NOMO-1 (cell line): ENCODE data around the gene NLRP9.

Experiments
- DNase-seq, 2 experiments: peaks; one replicate each; lab custom pipeline; 2025; ENCODE audit not compliant: unreplicated experiment in 2 of 2; lab: John Stamatoyannopoulos, UW

NLRP9 gene

GRCh38 chr19:55674841-55675660, 63.2 kb downstream of the NLRP9 start, which contains the start of gene EPN1:
Gene EPN1 (plus strand): TSS chr19:55675226. CDS start chr19:55678628, 3,402 bp downstream.
- DNase-seq: peak; percentile 95 to 96

DNA sequence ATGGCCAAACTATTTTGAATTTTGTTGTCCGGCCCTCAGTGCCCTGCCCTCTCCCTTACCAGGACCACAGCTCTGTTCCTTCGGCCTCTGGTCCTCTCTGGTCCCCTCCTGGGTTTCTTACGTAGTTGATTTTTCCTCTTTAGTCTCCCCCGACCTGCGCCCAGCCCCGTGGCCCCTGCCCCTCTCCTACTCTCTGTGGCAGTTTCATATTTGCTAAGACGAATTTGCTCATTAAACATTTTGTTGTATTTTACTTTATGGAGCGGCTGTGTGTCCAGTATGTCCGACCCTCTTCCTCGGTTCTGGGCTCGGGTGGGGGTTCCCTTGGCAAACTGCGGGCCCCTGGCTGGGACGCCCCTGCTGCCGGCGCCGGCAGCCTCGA, 63.8 kb downstream of the NLRP9 start:
- no peak for DNase-seq

DNA sequence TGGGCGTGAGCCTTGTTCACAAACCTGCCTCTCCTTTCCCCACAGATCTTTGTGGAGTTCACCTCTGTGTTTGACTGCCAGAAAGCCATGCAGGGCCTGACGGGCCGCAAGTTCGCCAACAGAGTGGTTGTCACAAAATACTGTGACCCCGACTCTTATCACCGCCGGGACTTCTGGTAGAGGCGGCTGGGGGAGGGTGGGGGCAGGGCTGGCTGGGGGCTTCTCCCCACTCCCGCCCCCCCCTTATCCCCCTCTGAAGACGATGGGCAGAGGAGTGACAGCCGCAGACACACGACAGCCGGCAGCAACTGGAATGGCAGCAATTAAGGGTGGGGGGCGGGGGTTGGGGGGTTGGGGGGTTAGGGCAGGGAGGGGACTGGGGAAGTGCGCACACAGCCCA, 64.3 kb downstream of the NLRP9 start:
- DNase-seq: no peak

GRCh38 chr19:55673465-55673864, 64.7 kb downstream of the NLRP9 start:
- DNase-seq: no peak

- DNase-seq: no peak
These were observed 65.8 kb downstream of the NLRP9 start for GRCh38 chr19:55672418-55672817.

GRCh38 chr19:55671054-55671378, 67.2 kb downstream of the NLRP9 start:
- DNase-seq: no peak

DNA sequence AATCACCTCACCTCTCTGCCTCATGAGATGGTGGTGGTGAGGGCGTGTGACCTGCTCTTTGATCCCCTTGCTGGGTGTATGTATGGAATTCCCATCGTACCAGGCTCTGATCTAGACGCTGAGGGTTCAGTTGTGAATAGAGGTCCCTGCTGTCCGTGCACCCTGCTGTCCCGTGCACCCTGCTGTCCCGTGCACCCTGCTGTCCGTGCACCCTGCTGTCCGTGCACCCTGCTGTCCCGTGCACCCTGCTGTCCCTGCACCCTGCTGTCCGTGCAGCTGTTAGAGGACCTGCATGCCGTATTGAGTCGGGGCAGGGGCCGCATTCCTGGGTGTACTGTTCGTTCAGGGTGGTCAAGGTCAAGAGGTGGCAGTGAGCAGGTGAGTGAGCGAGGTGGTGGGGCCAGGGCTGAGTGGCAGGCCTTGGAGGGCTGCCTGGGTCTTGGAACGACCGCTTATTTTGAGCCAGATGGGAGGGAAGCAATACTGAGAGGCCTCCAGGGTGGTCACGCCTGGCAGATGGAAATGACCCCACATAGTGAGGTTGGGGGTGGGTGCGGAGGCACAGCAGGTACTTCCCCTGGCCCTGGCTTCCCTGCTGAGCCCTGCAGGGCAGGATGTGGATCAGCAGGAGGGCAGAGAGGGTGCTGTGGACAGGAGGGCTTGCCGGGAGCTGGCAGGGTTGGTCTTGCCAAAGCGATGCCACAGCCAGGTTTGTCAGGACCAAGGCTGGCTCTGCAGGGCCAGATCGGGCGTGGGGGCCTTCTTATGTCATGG, 67.7 kb downstream of the NLRP9 start:
- DNase-seq: no peak

DNA sequence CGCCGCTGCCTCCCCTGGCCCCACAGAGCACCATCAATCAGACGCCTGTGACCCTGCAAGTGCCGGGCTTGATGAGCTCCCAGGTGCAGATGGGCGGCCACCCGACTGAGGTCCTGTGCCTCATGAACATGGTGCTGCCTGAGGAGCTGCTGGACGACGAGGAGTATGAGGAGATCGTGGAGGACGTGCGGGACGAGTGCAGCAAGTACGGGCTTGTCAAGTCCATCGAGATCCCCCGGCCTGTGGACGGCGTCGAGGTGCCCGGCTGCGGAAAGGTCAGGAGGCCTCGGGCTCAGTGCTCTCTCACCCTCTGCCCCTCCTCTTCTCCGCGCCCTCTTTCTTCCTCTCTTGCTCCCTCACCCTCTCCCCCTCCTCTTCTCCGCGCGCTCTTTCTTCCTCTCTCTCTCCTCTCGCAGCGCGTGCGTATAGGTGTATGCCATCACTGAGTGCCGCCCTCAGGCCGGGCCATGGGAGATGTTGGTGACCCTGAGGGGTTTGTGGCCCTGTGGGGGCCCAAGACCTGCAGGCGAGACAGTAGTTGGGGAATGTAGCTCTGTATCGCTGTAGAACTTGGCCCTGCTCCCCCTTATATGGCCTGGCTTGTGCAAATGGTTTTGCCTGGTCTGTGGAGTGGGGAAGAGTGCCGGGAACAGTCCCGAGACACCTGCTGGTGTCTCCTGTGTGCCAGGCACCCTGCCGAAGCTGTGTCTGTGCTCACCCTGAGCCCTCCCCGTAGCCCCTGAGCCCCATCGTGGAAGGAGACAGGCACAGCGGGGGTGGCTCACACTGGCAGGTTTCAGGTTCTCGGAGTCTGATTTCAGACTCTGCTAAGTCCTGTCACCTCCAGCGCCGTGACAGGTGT, 68.6 kb downstream of the NLRP9 start:
- DNase-seq: no peak

- no peak for DNase-seq
These were observed 69.4 kb downstream of the NLRP9 start for GRCh38 chr19:55668603-55669348.

DNA sequence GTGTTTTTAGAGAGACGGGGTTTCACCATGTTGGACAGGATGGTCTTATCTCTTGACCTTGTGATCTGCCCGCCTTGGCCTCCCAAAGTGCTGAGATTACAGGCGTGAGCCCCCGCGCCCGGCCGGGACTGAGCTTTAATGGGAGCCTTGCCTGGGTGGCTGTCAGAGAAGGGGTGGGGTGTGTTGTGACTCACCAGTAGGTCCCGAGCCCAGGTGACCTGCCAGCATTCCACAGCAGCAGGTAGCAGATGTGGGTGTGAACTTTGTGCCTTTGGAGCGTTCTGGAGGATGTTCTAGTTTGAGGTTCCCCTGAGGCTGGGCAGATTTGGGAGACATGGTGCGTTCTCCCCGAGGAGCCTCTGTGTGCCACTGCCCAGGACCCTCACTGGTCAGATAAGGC, 70.2 kb downstream of the NLRP9 start:
- no peak for DNase-seq

DNA sequence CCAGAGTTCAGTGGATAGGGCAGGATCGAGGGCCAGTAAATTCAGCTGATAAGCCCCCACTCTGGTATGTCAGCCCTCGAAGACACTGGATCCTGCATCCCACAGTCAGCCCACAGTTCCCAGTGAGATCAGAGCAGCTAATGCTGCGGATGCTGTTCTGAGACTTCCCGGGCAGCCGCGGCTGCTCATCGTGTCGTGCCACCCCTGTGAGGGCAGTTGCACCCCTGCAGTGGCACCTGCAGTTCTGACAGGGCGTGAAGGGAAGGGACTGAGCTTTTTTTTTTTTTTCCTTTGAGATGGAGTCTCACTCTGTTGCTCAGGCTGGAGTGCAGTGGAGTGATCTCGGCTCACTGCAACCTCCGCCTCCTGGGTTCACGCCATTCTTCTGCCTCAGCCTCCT, 70.7 kb downstream of the NLRP9 start:
- no peak for DNase-seq

GRCh38 chr19:55667006-55667381, 71.2 kb downstream of the NLRP9 start:
- no peak for DNase-seq

DNA sequence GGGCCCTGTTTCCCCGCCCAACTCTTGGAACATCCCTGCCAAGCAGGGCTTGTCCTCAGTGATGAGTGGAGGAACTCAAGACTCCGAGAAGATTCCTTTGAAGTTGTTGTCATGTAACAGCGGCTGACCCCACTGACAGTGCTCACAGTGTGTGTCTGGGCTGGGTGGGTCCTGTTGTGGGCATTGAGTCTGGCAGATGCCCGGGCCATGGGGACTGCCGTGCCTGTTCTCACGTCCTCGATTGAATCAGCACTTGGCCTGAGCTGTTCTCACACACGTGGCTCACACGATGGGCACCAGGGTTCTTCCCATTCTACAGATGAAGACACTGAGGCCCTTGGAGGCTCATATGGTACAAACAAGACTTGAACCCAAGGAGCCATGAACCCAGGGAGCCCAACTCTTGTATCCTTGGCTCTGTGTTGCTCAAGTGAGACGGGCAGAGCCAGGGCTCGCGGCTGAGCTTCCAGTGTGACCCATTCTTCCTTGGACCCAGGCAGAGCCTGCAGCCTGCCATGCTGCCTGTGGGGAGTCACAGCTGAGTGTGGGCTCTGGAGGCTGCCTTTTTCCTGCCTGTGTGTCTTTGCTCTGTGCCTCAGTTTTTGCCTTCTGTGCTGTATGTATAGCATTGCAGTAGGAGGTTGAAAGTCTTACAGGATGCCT, 71.7 kb downstream of the NLRP9 start:
- no peak for DNase-seq

DNA sequence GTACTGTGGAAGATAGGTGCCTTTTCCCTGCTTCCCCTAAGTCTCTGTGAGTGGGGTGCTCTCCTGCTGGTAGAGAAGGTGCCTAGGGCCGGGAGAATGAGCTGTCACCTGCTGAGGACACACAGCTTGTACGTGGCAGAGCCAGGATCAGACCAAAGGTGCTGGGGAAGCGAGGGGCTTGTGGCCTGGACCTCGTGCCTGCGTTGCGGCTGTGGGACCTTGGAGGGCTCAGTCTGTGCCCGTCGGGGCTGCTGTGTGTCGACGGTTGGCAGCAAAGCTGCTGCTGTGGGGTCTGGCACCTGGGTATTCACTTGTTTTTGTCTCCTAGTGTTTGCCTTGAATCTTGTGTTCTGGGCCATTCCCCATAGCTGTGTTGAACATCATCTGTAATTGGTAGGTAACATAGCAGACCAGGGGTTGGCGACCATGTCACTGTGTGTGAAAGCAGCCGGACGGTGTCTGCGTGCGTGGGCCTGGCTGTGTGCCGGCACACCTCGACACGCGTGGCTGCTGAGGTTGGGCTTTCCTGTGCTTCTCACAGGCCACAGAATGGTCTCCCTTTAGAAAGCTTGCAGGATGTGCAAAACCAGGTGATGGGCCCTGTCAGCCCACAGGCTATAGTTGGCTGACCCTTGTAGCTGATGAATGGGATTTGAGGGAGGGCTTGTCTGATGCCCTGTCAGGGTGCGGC, 74.2 kb downstream of the NLRP9 start:
- DNase-seq: no peak

DNA sequence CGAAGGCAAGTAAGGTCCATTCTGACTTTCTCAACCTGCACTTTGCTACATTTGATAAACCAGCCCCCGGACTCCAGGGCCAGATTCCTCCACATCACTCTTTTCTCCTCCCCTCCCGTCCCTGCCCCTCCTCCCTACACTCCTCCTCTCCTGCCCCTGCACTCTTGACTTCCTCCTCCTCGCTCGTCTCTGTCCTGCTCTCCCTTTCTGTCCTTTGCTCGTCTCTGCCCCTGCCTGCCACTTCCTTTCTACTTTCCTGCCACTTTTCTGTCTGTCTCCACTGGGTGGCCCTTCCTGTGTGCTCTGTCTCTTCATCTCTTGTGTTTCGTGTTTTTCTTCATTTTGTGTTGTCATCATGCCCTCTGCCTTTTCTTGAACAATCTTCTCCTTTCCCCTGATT, 76.4 kb downstream of the NLRP9 start:
- no peak for DNase-seq

DNA sequence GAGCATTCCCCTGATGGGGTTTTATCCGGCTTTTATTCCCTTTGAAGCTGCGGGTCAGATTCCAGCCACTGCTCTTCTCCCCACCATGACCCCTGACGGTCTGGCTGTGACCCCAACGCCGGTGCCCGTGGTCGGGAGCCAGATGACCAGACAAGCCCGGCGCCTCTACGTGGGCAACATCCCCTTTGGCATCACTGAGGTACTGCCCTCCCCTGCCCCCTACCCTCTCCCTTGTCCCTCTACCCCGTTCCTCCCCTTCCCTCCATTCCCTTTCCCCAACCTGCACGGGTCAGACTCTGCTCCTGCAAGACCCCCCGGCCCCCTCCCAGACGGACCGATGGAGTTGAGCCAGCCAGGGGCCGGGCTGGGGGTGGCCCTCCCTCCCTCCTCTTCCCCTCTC, 77.2 kb downstream of the NLRP9 start:
- DNase-seq: no peak

- no peak for DNase-seq
These were observed 77.8 kb downstream of the NLRP9 start for GRCh38 chr19:55660404-55660803.

GRCh38 chr19:55659822-55660221, 78.4 kb downstream of the NLRP9 start:
- no peak for DNase-seq

DNA sequence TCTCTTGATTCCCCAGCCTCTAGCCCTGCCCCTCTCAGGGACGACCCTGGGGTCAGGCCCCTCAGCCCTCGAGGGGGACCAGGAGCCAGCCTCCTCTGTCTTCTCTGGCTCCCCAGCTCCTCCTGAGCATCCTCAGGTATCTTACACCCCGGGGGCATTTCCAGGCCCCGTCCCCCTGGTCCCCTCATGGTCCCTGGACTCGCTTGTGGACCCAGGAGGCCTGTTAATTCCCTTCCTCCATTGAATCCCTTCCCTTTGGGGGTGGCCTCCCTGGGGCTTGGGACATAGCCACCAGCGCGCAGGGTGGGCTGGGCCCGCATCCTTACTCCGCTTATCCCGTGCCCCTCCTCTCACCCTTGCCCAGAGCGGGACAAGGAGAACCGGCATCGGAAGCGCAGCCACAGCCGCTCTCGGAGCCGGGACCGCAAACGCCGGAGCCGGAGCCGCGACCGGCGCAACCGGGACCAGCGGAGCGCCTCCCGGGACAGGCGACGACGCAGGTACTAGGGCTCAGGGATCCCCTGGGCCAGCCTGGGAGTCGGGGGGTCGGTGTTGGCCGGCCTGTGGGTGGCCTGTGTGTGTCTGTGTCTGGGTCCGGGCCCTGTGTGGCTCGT, 79.2 kb downstream of the NLRP9 start:
- no peak for DNase-seq
